GM12878 (cell line): ENCODE measurements around the gene TTC17.

Experiments used
- CHD2 ChIP-seq: IDR thresholded peaks from 2 replicates; pipeline ENCODE4 v1.6.1; 2011; ENCODE audit warnings: low read depth, low read length, improper control_type of control experiment, borderline replicate concordance
- EZH2 ChIP-seq: IDR thresholded peaks from 2 replicates; pipeline ENCODE4 v1.6.1; 2012; ENCODE audit warnings: low read depth, mild to moderate bottlenecking, control low read depth, inconsistent platforms, low read length, borderline replicate concordance; ENCODE audit not compliant: control insufficient read depth
- NRF1 ChIP-seq: conservative IDR thresholded peaks from 2 replicates; pipeline ENCODE4 v1.6.1; 2011; ENCODE audit warnings: mild to moderate bottlenecking, low read depth, low read length, improper control_type of control experiment
- RAD21 ChIP-seq: IDR thresholded peaks from 2 replicates; pipeline ENCODE4 v1.6.1; 2011; ENCODE audit warnings: mild to moderate bottlenecking, low read depth, low read length, moderate library complexity; ENCODE audit not compliant: insufficient read depth
- REST ChIP-seq: IDR thresholded peaks from 2 replicates; pipeline ENCODE4 v1.6.1; 2012; ENCODE audit warnings: mild to moderate bottlenecking, low read depth, low read length
- SP1 ChIP-seq: IDR thresholded peaks from one replicate; pipeline ENCODE4 v1.6.1; 2011; ENCODE audit warnings: low read depth, low read length

DNA sequence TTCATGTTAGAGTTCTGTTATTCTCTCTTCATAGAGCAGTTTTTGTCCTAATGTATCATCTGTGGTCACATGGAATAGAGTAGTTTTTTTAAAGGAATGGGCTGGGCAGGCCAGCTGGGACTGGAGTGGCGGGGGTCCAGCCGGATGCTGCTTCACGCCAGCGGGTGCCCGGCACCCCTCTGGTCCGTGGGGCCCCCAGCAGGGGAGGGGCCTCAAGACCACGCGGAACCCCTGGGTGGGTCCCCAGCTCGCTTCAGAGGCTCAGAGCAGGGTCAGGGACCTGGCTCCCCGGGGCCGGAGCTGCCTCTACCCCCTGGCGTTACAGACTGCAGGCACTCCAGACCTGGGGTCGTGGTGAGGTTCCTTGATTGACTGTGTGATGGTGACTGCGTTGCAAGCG, 162.8 kb downstream of the TTC17 start:
- no peak for TF ChIP-seq EZH2
- TF ChIP-seq SP1: no peak
- no peak for TF ChIP-seq RAD21
- no peak for TF ChIP-seq CHD2
- TF ChIP-seq NRF1: no peak
- no peak for TF ChIP-seq REST
